HG02943 (cell line): ENCODE data around the gene FMNL2.
"Not testable (repeated sequence)": the region's sequence is repeated elsewhere in the genome, so short reads cannot be mapped to it uniquely, and the experiment has no call there.

ENCODE experiments used
- ATAC-seq: cut with Tn5 transposase; IDR thresholded peaks from one replicate; pipeline ENCODE4 v1.9.1; 2021; ENCODE audit warnings: mild to moderate bottlenecking, low read depth, moderate library complexity; ENCODE audit not compliant: unreplicated experiment

Gene FMNL2

DNA sequence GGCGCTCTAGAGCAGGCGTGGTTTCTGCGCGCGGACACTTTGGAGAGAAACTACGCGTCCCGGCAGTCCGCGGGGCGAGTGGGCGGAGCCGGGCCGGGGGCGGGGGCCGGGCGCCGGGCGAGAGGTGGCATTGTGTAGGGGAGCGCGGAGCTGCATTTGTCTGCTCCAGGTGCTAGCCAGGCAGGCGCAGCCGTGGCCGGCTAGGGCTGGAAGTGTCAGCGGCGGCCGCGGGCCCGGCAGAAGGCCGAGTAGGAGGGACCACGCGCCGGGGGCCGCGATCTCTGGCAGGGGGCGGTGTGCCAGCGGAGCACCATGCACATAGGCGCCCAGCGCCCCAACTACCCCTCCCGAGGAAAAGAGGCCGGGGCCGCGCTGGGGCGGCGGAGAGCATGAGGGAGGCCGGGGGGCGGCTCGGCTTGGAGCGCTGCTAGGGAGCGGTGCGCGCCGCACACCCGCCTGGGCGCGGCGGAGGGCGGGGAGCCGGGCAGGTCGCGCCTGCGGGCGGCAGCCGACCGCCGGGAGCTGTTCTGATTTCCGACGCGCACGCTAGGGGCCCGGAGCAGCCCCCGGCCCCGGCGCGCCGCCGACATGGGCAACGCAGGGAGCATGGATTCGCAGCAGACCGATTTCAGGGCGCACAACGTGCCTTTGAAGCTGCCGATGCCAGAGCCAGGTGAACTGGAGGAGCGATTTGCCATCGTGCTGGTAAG is at the start of gene FMNL2:
Gene FMNL2, plus strand, starts transcription at position 159 of the 710 bp plus-strand sequence.
- ATAC-seq, result peak; percentile 84

DNA sequence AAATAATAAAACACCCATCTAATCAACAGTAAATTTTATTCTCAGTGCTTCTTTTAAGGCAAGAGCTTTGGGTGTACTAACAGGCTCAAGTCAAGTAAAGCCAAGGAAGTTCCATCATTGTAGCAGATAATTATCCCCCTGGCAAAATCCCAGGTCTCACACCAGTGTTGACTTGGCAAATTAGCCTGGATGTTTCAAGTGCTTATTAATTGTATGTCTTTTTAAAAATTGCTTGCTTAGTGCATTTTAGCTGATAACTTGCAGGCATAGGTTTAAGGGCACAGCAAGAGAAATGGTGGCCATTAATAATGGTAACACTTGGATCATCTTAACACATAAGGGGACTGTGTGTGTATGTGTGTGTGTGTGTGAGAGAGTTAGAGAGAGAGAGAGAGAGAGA is 42.0 kb upstream of the FMNL2 start:
- ATAC-seq, result no peak

DNA sequence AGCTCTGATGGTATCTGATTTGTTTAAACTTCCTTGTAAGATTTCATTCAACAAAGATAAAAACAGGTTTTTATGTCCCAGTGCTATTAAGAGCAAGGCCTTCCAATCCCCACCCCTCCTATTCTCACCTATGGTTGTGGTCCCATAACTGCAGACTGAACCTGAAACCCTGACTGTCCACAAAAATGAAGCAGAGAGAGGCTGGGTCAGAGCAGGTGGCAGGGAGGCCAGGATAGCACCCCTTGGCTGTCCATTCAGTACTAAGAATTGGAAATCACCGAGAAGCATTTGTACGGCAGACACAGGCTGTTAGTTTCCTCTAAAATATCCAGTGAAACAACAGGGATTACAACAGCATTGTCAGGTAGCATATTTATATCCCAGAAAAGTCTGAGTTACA is 37.3 kb upstream of the FMNL2 start:
- no peak for ATAC-seq

DNA sequence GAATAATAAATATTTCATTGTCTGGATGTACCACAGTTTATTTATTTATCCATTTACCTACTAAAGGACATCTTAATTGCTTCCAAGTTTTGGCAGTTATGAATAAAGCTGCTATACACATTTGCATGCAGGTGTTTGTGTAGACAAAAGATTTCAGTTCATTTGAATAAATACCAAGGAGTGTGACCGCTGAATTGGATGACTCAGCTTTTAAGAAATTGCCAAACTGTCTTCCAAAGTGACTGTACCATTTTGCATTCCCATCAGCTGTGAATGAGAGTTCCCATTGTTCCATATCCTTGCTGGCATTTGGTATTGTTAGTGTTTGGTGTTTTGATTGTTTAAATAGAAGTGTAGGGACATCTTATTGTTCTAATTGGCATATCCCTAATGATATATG is 36.2 kb upstream of the FMNL2 start:
- ATAC-seq, result no peak

DNA sequence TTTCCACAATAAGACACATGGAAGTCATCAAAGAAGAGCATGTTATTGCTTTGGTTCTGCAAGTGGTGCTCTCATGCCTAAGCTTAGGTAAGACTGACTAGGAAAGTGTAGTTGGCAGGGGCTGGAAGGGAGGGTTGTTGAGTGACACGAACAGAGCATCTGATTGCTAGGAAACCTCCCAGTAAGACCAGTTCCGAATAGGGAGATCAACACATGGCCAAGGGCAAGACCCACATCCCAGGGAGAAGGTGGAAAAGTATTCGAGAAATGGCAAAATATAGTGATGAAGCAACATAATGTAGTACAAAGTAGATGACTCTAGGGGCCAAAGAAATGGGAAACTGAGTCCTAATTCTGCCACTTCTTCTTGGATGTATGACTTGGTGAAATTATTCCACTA is 33.8 kb upstream of the FMNL2 start:
- no peak for ATAC-seq

DNA sequence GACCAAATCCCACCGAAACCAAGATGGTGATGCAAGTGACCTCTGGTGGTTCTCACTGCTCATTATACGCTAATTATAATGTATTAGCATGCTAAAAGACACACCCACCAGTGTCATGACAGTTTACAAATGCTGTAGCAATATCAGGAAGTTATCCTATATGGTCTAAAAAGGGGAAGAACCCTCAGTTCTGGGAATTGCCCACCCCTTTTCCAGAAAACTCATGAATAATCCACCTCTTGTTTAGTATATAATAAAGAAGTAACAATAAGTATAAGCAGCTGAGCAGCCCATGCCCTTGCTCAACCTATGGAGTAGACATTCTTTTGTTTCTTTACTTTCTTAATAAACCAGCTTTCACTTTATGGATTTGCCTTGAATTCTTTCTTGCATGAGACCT is 31.0 kb upstream of the FMNL2 start:
- no peak for ATAC-seq

DNA sequence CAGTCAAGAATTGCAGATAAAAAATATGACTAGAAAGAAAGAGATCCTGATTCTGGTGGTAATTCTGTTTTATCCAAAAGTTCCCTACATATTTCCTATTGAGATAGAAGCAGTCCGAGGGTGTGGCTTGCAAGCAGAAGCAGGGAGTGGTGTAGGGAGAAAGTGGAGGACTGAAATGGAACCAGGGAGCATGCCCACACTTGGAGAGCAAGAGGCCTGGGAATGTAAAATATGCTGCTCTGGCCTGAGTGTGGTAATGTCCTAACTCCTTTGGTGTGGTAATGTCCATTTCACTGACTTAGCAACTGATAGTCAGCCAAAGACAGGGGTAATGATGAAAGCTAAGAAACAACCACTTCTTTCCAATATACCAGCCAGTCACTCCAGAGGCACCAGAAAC is 30.1 kb upstream of the FMNL2 start:
- ATAC-seq, result no peak

DNA sequence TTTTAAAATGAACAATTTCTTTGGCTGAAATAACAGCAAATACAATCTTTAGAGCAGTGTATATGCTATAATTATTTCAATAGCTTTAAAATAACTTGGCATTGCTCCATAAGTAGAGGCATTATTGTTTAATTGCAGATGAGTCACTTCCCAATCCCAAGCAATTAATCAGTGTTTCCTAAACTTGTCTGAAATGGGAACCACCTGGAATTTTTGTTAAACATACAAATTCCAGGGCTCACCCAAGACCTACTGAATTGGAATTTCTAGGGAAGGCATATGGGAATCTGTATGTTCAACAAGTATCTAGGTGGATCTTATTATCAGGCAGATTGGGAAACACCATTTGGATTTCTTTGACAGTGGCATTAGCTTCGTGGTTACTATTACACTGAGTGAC is 27.1 kb upstream of the FMNL2 start:
- no peak for ATAC-seq

DNA sequence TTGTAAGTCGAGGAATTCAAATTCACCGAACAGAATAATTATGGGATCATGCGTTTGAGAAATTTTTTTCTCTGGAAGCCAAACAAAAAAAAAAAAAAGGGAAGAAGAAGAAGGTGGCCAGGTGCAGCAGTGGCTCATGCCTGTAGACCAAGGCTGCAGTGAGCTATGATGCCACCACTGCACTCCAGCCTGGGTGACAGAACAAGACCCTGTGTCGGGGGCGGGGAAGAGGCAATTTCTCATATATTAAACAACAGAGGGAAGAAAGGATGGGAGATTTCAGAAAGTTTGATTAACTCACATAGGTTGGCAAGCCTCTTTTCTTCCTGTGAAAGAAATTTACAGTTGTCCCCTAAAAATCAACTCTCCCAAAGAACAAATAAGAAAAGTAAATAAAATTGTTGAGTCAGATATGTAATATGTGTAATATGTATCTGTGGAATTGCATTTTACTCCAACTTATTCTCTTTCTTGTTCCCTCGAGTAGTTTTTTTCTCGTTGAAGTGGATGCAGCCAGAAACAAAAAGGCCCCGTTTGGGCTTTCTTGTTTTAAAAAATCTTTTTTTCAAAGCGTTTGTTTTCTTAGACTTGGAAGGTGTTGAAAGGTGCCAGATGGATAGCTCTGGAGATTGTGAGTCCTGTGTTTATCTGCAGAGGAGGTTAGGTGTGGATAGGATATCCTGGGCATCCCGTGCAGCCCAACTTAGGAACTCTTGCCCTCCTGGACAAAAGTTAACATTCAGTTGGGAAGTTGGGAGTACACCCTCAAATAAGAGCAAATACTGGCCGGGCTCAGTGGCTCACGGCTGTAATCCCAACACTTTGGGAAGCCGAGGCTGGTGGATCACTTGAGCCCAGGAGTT is 25.4 kb upstream of the FMNL2 start:
- no peak for ATAC-seq

DNA sequence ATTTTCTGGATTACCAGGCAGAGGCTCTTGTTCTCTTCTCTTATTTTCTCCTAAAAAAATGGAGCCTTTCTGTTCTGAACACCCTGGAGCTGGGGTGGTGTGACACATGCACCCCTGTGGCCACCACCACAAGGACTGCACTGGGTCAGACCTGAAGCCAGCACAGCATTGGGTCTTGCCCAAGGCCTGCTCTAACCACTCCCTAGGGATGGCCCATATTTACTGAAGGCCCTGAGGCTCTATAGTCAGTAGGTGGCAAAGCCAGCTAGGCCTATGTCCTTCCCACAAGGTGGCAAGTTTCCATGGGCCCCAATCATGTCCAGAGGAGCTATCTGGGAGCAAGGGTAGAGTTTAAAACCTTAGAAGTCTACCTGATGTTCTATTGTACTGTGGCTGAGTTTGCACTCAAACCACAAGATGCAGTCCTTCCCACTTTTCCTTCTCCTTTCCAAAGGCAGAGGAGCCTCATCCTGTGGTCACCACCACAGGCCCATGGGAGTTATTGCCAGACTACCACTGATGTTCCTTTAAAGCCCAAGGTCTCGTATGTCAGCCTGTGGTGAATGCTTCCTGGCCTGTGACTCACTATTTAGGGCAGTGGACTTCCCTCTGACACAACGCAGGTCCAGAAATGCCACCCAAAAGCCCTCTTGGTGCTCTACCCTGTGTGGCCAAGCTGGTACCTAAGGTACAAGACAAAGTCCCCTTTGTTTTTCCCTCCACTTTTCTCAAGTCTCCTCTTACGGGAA is 15.0 kb upstream of the FMNL2 start:
- no peak for ATAC-seq

DNA sequence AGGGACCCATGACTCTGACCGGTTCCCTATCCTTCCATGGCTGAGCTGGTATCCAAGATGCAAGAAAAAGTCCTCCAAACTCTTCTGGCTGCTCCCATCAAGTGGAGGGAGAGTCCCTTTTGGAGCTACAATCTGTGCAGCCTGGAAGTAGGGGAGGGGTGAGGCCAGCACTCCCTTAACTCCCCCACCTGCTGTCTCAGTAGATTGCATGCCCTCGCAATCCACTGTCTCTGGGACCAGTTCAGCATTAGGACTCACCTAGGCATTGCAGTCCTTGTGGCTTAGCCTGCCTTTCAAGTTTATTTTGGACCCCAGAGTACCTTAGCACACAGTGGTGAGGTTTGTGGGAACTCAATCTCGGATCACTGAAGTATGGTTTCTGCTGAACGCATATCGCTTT is 14.2 kb upstream of the FMNL2 start:
- no peak for ATAC-seq

DNA sequence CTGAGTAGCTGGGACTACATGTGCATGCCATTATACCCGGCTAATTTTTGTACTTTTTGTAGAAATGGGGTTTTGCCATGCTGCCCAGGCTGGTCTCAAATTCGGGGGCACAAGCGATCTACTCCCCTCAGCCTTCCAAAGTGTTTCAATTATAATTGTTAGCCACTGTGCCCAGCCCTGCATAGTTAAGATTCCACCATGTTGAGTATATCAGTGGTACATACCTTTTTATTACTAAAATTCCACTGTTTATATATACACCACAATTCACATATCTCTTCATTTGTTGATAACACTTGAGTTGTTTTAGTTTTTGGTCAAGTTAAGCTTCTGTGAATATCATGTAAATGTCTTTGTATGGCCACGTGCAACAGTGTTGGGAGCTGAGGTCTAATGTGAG is 12.8 kb upstream of the FMNL2 start:
- ATAC-seq, result no peak

DNA sequence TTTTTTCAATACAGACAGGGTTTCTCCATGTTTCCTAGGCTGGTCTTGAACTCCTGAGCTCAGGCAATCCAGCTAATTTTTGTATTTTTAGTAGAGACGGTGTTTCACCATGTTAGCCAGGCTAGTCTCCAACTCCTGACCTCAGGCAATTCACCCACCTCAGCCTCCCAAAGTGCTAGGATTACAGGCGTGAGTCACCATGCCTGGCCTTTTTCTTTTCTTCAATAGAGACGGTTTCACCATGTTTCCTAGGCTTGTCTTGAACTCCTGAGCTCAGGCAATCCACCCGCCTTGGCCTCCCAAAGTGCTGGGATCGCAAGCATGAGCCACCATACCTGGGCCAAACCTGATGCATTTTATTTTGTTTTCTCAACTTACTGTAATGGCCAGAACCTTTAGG is 9.8 kb upstream of the FMNL2 start:
- not testable (repeated sequence) for ATAC-seq

DNA sequence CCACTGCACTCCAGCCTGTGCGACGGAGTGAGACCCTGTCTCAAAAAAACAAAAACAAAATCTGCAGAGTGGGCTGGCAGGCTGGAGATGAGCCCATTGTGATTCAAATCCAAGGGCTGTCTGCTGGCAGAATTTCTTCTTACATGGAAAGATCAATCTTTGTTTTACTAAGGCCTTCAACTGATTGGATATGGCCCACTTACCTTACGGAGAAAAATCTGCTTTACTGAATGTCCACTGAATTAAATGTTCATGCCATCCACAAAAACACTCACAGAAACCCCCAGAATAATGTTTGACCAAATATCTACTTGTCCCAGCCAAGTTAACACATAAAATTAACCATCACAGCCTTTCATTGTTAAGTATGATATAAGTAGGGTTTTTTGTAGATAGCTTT is 8.3 kb upstream of the FMNL2 start:
- ATAC-seq, result no peak

DNA sequence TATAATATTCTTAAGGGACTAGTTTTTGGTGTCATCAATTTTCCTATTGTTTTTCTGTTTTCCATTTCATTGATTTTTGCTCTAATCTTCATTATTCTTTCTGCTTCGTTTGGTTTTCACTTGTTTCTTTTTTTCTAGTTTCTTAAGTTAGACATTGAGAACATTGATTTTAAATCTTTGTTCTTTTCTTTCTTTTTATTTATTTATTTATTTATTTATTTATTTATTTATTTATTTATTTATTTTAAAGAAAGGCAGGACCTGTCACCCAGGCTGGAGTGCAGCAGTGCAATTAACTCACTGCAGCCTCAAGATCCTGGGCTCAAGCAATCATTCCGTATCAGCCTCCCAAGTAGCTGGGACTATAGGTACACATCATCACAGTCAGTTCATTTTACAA is 7.0 kb upstream of the FMNL2 start:
- ATAC-seq, result no peak

DNA sequence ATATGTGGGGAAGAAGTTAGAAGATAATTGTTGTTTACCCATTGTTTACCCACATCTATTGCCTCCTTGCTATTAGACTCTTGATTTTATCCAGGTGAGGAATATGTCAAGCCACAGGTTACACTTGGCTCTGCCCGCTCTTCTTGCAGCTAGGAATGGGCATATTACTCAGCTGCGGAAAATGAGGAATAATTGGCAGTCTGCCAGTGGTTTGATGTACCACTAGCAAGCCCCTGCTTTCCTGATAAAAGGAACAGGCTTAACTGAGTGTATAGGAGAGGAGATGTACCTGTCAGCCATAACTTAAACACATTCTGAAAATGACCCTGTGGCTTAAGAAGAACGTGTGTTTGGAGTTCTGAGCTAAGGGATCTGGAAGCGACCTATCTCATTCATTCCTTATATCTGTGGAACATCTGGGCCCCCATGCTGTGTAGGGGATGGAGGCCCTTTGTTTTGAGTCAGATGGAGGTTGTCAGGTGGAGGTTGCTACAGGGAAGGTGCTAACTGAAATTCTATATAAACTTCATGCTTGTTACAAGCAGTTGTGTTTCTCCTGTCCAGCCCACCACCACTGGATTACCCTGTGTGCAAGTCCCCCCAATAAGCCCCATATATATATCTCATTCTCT is 4.6 kb upstream of the FMNL2 start:
- no peak for ATAC-seq

DNA sequence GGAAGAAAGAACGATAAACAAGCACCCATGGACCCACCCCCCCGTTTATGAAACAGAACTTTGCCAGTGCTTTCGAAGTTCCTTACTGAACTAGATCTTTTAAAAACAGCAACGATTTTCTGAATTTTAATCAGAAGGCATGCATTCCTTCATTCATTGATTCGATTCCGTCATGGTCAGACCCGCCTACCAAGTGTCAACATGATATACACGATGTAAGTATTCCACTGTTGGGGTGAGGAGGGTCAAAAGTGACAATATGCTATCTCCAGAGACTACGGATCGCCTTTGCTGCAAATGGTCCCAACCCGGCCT is 316 bp upstream of the FMNL2 start:
- no peak for ATAC-seq

DNA sequence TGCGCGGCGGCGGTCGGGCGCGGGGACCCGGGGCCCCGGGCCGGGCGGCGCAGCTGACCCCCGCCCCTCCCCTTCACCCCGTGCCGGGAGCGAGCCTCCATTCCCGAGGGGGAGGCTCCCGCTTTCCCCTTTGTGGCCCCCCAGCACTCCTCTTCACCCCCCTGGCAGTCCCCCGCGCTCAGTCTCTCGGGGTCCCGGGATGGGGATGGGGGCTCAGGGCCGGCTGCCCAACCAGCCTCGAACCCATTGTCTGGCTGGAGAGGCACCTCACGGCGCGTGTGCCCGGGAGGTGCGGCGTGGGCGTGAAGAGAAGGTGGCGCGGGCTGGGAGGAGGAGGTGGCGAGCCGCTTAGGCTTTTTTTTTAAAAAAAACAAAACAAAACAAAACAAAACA is 748 bp downstream of the FMNL2 start:
- ATAC-seq, result no peak

DNA sequence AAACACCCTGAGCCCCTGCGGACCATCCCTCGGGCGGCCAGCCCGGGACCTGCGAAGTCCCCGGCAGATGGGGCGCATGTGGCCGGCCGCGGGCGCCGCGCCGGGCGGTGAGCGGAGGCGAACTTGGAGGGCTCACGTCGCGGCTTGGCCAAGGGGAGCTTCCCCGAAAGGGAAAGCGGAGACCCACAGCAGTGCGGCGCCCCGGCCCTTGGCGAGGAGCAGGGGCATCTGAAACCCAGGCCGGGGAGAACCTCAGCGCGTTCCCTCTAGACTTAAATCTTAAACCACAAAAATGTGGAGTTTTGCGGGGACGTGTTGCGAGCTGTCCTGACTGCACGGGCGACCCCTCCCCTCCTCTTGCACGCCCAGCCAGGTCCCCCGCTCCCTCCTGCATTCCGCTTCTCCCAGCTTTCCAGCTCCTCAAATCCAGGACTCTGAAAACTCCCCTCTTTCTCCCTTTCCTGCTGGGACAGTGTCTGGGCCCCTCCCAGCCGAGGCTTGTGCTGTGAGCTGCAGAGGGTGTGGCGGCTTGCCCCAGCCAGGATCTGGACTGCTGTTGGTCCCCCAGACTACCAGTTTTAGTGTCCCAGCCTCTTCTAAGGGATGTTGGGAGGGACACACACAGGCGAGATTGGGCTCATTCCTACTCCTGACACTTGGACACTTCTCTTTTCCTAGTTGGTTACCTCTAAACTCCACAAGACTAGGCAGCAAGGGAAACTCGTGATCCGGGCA is 1.3 kb downstream of the FMNL2 start:
- ATAC-seq, result no peak

DNA sequence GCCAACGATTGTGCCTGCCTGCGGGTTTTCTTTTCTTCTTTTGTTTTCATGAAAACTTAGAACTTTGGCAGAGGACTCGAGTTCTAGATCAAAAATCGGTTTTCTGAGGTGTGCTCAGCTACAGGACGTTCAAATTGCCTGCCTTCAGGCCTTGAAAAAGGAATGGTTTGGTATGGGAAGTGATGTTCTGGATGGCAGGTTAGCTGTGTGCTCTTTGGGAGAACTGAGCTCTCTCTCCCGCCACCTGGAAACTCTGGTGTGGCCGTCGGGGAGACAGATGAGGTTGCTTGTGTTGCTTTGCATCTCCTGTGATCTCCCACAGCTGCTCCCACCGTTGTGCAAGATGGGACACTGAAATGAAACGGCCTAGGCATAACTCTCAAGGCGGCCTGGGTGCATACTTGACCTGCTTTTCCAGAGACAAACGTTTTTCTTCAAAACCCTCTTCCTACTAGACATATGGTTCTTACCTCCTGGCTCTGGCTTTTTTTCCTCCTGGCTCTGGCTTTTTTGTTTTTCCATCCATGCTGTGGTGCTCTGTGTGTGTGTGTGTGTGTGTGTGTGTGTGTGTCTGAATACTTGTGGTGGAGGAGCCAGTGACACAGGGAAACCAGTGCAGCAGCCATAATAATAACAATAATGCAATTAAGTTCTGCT is 2.0 kb downstream of the FMNL2 start:
- no peak for ATAC-seq
